WI38 (cell line): Measurements from ENCODE around the gene RIC3.
A peak's percentile ranks its signal among the peaks of the same experiment; 100 is the strongest.

Source experiments
- H3K4me3 ChIP-seq: 2 replicates; pipeline ENCODE4 v1.5.1; 2011; ENCODE audit warnings: low read depth, mild to moderate bottlenecking, control low read depth, low read length
- TF ChIP-seq, protein P1 (sequence below): IDR thresholded peaks from 2 replicates; pipeline ENCODE4 v1.5.1; 2012; ENCODE audit warnings: low read depth, mild to moderate bottlenecking, control low read depth, low read length

Gene RIC3

DNA sequence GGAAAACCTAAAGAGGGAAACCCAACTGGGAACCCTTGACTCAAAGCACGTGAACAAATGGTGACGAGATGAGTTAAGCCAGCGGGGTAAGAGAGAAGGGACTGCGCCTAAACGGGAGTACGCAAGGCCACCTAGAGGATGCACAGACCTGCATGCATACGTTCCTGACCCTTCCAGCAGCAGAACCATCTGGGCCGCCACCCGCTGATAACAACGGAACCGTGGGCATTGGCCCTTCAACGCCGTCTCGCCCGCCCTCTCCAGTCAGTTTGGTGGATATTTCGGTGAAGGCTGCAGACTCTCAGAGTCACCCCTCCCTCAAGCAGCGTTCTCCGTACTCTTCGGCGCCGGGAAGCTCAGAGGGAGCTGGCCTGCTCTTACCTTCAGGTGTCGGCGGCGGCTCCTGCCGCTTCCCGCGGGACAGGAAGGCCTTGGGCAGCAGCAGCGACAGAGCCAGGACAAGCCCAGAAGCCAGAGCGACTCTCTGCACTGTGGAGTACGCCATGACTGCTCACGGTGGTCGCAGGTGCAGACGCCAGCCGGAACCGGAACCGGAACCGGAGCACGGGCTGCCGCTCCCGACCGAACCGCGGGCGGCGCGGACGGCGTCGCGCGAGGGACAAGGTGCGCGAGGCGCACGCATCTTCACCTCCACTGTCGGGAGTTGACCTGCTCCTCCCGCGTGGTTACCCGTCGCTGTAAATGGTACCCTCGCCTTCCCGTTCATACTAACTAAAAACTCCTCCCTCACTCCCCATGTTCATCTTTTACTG, at the start of gene RIC3:
RIC3 (minus strand) TSS at position 541 of the 773 bp plus-strand sequence; CDS start at position 505, 36 bp downstream.
- TF ChIP-seq, protein P1, sequence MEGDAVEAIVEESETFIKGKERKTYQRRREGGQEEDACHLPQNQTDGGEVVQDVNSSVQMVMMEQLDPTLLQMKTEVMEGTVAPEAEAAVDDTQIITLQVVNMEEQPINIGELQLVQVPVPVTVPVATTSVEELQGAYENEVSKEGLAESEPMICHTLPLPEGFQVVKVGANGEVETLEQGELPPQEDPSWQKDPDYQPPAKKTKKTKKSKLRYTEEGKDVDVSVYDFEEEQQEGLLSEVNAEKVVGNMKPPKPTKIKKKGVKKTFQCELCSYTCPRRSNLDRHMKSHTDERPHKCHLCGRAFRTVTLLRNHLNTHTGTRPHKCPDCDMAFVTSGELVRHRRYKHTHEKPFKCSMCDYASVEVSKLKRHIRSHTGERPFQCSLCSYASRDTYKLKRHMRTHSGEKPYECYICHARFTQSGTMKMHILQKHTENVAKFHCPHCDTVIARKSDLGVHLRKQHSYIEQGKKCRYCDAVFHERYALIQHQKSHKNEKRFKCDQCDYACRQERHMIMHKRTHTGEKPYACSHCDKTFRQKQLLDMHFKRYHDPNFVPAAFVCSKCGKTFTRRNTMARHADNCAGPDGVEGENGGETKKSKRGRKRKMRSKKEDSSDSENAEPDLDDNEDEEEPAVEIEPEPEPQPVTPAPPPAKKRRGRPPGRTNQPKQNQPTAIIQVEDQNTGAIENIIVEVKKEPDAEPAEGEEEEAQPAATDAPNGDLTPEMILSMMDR = no peak

DNA sequence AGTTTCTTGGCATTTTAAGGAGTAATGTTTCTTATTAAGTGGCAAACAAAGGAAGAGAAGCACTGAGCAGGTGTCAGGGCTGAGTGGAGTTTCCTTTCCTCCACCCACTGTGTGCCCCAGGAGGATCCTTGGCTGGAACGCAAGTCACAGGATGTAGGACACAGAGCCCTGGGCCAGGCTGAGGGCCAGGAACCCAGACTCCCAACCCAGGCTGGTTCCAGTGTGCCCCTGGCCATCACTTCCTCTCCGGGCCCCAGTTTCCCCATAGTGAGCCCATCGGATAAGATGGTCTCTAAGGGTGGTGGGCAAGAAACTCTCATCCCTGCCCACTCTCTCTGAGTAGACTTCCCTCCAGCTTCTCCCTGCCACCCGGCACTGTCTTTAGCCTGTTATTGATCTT, 49.6 kb upstream of the RIC3 start:
- no peak overlapping the region for H3K4me3 ChIP-seq
- TF ChIP-seq, protein P1 = no peak

More for the DNA sequence above, at the start of gene RIC3:
- no peak within 1 kb of the TSS for H3K4me3 ChIP-seq

DNA sequence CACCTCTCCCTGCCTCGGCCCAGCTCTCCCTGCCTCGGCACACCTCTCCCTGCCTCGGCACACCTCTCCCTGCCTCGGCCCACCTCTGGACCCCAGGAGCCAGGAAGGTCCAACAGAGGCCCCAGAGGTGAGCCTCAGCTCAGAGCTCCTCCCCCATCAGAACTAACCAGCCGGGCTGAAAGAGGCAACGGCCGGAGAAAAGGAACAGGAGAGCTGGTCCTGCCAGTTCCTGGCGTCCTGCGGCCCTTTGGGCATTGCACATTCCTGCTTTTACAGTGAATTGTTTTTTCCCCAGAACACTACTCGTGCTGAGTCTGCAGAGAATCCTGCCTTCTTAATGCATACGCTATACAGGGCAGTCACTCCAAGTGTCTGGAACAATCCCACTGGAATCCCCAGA, 49.1 kb upstream of the RIC3 start:
- no peak overlapping the region for H3K4me3 ChIP-seq
- TF ChIP-seq, protein P1 = no peak

DNA sequence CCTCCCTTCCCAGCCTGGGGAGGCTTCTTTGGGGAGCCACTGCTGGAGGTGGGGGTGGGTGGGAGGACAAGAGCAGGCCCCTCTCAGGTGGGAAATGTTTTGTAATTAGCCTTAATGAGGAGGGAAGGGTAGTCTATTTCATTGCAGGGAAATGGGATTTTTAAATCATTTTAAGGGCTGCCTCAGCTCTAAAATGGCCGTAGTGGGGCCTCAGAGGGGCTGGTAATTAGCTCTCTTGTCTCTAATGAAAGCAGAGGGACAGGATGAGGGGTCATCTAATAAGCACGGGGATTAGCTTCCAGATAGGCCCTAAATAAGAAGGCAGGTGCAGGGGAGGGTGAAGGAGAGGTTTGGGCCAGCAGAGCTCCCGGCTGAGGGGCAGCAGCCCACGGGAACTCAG, 48.3 kb upstream of the RIC3 start:
- no peak overlapping the region for H3K4me3 ChIP-seq
- TF ChIP-seq, protein P1 = no peak

GRCh38 chr11:8213376-8213775, 44.6 kb upstream of the RIC3 start:
- H3K4me3 ChIP-seq = no peak overlapping the region
- TF ChIP-seq, protein P1 = no peak

DNA sequence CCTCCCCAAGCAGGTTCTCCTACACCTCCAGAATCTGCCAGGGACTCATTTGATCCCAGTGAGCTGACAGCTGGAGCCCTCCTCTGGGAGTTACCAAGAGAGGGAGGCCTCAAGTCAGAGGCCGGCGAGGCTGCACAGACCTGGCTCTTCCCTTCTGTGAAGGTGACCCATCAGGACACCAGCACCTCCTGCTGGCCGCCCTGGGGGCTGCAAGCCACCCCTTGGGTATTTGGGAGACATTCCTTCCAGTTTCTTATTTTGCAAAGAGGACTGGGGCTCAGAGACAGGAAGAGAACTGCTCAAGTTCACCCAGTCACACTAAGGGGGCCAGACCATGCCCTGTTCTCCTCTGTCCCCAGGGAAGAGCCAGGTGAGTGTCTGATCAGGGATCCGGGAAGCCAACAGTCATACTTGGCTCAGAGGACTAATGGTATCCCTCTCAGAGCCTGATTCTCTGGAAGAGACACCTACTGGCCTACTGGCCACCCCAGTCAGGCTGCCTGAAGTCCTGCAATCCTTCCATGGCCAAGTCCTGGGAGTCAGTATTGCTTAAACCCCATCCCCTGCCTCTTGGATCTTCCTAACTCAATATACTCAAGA, 40.5 kb upstream of the RIC3 start:
- TF ChIP-seq, protein P1 = peak; percentile 24
- H3K4me3 ChIP-seq = no peak overlapping the region
